Activated naive CD4-positive, alpha-beta T cell treated with Interleukin-2 at 50 U/mL for 16 hours (primary cell): ENCODE data around the gene AKT1.
"Not testable (repeated sequence)": the region's sequence is repeated elsewhere in the genome, so short reads cannot be mapped to it uniquely, and the experiment has no call there.

Source experiments
- DNase-seq: peaks from one replicate; pipeline ENCODE4 v3.0.0-alpha.2; 2020

The AKT1 gene

DNA sequence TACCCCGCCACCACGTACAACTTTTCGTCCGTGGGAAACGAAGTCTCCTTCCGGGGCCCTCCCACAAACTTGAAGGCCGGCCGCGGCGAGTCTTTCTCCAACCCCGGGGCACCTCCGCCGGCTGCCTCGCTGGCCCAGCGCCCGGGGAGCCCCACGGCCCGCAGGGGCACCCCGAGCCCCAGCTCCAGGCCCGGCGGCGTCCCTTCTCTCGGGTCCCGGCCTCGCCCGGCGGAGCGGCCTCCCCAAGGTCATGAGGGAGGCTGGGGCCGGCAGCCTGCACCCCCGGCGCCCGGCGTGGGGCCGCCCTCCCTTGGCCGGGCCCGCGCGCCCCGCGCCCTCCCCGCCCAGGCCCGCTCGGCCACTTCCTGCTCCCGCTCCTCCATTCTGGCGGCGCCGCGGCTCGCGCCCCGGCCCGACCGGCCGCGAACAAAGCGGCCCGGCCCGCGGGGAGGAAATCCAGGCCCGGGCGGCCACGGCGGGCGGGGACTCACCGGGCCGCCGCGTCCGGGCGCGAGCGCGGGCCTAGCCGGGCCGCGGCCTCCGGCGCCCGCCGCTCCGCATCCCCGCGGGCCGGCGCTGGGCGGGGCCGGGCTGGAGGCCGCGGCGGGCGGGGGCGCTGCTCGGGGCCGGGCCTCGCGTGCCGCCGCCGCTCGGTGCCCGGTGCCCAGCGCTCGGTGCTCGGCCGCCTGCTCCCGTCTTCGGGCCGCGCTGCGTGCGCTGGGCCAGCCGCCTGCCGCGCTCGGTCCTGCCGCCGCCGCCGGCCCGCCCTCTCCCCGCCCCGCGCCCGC is at the start of gene AKT1:
TSS of gene AKT1 (minus strand) at position 756 of the 788 bp plus-strand sequence. CDS start 3,105 bp downstream, outside the sequence.
- no peak for DNase-seq

DNA sequence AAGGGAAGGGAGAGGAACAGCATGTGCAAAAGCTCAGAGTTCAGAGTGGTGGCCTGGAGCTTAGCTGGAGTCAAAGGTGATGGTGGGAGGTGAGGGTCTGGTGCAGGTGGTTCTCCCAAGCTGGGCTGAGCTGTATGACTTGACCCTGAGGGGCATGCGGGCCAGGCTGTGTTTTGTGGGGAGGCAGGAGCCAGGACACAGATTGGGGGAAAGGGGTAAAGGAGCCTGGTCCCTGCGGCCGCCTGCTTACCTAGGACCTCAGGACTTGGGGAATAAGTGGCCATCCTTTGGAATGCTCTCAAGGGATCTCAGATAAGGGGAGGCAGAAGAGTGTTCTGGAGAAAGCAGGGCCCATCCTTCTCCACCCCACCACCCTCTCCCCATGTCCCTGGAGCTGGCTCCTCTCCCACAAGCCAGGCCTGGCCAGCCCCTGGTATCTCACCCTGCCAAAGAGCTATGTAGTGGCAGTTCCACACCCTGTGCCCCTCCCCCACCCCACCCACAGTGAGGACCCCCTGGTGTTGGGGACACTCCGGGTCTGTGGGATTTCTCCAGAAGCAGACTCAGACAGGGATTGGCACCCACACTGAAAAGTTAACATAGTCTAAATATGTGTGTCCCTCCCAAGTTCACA is 49.6 kb upstream of the AKT1 start:
- no peak for DNase-seq

DNA sequence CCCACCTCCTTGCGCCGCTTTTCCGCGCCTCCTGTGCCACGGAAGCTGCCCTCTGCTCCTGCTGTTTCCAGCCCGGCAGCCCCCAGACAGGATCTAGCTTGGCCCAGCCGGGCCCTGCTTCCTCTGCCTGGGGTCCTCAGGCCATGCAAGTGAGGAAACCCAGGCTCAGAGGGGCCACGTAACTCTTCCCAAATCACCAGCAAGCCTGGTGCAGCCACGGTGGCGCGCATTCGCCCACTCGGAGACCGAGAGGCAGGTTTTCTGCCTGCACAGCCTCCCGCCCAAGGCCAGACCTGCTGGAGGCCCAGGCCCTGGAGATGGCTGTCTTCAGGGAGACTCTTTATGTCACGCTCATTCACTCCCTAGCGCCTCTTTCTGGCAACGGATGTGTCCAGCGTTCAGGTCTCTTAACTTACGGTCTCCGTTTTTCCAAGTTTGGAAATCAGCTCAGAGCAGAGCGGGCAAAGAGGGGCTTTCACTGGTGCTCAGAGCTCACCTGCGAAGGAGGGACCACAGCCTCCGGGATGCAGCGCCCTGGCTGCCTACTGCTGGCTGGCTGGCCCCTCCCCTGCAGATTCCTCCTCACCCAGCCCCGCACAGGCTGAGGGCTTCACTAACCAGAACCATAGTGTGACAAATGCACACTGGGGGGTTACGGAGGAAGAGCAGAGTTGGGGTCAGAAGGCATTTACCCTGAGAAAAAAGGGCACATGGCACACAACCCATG is 48.9 kb upstream of the AKT1 start:
- no peak for DNase-seq

DNA sequence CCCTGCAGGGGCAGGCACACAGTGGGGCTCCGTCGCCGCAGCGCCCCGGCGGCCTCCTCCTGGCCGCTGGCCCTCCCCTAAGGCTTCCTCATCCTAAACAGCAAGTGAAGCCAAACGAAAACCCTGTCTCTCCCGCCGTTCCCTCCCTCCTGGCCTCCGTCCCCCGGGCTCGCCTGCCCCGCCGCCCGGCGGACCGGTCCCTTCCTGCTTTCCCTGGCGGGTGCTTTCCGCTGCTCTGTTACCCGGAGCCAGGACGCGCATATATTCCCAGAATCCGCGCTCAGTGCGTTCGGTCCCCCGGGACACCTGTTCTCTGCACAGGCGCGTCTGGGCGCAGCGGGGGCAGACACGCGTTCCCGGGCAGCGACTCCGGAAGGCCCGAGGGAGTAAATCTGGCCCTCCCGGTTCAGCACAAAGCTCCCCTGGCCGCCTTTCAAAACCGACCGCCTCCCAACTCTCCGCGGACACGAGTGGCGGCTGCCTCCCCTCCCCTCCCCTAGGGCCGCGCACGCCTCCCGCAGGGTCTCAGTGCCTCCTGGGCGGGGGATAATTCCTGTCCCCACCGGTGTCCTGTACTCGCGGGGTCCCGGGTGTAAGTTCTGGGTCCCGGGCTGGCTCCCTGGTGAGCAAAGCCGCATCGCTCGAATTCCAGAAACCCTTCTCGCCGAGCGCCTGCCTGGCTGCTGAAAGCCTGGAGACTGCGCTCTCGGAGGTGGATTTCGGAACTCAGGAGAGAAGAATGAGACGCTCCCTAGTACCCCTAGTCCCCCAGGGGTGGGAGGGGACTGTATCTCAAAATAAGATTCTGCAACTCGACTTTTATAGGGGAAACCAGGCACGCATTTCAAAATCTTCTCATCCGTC is 48.1 kb upstream of the AKT1 start:
- DNase-seq = no peak

DNA sequence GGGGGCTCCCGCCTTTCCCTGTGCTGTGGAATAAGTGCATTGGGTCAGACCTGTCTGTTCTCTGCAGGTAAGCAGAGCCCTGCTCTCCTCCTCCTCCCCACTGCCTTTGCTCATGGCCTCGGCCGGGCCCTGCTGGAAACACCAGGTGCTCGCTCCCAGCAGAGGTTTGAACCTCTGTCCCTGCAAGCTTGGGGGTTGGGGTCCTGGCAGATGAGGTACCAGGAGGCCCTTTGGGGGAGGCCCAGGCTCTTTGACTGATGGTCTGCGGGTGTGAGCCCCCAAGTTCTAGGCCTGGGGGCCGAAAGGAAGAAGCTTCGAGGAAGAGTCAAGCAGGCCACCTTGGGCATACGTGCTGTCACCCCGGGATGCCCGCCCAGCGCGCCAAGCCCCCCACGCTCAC is 47.5 kb upstream of the AKT1 start:
- no peak for DNase-seq

DNA sequence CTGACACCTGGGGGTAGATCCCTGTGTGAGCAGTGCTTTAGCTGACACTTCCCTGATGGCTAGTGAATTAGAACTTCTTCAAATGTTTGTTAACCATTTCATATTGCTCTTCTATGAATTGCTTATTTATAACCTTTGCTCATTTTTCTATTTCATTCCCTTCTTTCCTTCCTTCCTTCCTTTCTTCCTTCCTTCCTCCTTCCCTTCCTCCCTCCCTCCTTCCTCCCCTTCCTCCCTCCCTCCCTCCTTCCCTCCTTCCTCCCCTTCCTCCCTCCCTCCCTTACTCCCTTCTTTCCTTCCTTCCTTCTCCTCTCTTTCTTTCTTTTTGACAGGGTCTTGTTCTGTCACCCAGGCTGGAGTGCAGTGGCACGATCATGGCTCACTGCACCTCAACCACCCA is 46.2 kb upstream of the AKT1 start:
- no peak for DNase-seq

DNA sequence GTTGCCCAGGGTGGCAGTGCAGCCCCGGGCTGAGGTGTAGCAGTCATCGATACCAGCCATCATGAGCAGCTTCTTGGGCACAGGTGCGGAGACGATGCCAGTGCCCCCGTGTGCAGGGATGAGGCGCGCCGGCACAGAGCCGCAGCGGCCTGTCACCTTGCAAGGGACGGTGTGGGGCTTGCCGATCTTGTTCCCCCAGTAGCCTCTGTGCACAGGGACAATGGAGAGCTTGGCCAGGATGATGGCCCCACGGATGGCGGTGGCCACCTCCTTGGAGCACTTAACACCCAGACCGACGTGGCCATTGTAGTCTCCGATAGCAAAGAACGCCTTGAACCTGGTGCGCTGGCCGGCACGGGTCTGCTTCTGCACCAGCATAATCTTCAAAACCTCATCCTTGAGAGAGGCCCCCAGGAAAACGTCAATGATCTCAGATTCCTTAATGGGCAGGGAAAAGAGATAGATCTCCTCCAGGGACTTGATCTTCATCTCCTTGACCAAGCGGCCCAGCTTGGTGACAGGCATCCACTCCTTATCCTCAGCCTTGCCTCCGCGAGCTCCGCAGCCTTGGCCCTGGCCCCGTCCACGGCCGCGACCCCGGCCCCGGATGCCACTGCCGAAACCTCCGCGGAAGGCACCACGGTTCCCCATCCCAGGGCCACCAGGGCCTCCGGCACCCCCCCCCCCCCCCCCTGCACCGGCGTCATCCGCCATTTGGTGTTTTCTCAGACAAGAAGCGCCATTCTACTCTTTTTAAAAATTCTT is 40.8 kb upstream of the AKT1 start:
- not testable (repeated sequence) for DNase-seq

DNA sequence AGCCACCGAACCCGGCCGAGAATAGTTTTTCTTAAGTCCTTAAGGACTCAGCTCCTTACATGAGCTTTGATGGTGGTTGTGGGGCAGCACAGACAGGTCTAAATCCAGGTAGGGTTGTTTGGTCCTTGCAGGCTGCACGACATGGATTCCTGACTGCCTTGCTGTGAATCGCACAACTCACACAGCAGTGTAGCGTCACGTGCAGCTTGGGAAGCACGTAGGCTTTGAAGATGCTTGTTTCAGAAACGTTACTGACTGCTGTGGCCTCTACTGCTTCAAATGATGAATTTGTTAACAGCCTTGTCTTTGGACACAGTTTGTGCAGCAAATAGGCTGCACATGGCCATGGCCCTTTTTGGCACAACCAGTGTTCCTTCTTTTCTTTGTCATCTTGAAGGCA is 35.2 kb upstream of the AKT1 start:
- no peak for DNase-seq

DNA sequence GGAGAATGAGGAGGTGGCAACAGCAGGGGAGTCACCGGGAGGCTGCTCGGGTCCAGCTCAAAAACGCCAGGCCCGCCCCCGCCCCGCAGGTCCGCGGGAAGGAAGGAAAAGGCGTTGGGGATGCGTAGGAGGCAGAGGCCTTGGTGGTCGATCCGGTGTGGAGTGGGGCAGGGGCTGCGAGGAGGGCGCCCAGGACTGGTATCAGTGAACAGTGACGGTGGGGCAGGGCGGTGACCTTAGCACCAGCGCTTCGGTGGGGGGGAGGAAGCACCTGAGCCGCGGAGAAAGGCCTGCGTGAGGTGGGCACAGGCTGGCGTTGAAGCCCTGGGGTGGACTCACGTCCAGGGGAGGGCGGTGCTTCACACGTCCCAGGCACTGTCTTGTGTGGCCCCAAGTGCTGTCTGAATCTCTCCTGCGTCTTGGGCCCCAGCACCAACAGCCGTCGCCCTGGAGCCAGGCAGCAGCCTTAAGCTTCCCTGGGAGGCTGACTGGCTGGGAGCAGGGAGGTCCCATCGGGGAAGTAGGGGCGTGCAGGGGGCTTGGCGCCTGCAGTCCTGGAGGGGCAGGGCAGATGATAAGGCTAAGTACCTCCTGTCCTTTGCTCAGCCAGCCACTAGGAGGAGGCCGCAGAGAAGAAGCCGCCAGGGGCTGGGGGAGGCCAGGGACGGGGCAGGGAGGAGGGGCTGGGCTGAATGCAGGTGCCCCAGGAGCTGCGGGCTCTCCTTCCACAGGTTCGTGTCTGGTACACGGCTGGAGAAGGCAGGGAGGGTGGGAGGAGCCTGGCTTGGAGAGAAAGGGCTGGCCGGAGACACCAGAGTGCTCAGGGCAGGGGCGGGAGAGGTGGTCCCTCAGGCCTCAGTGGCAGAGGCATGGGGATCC is 31.9 kb upstream of the AKT1 start:
- peak; percentile 66 for DNase-seq

DNA sequence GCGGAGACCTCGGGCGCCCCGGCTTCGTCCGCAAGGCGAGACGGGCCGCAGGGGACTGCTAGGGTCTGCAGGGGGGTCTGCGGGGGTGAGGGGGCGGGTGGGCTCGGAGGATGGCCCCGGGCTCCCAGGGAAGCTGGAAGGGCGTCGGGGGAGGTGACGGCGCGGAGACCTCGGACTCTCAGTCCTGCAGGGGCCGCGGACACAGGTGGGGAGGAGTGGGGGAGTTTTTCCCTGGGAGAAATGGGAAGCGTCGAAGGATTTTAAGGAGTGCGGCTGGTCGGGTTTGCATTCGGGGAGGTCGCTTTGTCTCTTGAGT is 31.3 kb upstream of the AKT1 start:
- DNase-seq = no peak

DNA sequence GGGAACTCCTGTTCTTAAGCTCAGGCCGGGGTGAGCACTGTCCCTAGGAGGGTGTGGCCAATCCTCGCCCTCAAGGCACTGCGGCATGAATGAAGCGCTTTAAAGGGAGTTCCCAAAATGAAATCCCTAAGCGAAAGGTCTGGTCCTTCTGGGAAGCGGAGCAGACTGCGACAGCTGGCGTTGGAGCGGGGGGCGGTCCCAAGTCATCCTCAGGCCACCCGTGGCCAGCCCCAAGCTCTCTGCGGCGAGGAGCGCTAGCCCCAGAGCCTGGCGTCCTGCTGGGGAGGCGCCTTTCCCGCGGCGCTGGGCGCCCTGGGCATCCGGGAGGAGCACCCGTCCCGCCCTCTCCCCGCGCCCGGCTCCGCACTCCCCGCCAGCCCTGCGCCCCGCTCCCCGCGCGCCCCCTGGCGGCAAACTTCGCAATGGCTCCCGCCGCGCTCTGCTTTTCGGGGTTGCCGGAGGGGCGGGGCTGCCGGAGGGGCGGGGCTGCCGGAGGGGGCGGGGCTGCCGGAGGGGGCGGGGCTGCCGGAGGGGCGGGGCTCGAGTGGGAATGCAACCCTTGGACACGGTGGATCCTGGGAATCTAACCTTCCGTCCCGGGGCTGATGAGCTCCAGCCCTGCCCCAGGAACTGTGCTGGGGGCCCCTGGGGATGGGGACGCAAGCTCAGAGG is 30.8 kb upstream of the AKT1 start:
- peak; percentile 95 for DNase-seq

DNA sequence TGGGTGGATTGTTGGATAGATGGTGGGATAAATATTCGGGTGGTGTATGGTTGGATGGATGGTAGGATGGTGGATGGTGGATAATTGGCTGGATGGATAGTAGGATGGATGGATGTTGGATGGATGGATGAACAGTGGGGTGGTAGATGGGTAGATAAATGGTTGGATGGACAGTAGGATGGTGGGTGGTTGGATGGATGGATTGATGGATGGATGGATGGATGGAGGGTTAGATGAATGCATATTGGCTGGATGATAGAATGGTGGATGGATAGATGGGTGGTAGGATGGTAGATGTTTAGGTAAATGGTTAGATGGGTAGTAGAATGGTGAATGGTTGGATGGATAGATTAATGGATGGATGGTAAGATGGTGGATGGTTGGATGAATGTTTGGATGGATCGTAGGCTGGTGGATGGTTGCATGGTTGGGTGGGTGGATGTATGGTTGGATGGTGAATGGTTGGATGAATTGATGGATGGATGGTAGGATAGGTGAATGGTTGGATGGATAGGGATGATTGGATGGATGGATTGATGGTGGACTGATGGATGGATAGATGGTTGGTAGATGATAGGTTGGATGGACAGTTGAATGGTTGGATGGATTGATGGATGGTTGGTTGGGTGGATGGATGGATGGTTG is 28.9 kb upstream of the AKT1 start:
- DNase-seq = no peak

DNA sequence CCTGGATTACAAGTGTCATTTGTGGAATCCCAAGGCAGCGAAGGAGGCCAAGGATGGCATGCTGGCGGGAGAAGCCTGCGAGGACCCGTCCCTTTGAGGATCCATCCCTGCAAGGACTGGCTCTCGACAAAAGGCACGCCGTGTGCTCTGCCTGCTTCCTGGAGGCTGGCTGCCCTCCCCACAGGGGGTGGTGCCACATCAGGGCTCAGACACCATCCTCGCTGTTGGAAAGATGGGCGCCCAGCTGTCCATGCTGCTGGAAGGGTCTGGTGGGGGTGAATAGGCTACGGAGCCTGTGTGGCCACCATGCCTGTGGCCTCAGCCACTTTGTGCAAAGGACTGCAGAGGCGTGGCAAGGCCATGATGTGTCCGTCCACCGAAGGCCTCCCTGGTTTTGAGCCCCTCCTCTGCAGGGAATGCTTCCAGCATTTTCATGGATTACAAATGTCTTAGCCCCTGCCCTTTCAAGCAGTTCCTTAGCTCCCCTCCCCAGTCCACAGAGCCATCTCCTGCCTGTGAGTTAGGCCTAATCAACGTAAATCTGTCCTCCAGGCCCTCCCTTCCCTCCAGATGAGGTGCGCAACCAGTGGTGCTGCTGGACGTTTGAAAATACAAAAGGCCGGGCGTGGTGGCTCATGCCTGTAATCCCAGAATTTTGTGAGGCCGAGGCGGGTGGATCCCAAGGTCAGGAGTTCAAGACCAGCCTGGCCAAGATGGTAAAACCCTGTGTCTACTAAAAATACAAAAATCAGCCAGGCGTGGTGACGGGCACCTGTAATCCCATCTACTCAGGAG is 27.5 kb upstream of the AKT1 start:
- DNase-seq = no peak

DNA sequence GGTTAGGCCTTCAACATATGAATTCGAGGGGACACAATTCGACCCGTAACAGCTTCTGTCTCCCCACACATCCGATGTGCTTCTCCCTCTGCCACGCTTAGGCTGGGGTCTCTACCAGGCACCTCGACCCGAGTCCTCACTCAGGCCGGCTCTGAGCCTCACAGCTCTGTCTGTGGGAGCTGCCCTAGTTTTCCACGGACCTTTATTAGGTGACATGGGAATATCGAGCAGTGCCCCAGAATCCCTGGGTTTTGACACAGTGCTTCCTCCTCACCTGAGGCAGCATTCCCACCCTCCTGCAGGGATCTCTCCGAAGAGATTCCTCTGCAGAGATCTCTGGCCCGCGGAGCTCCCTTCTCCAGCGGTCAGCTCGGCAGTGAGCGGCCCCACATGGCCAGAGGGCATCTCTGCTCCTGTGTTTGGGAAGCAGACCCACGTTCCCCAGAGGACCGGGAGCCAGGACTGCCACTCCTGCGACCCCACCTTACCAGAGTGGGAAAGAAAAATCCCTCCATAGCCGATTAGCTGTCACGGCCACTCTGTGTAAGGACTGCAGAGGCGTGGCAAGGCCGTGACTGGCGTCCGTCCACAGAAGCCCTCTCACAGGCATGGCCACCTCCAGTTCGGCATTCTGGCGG is 26.5 kb upstream of the AKT1 start:
- DNase-seq = no peak

DNA sequence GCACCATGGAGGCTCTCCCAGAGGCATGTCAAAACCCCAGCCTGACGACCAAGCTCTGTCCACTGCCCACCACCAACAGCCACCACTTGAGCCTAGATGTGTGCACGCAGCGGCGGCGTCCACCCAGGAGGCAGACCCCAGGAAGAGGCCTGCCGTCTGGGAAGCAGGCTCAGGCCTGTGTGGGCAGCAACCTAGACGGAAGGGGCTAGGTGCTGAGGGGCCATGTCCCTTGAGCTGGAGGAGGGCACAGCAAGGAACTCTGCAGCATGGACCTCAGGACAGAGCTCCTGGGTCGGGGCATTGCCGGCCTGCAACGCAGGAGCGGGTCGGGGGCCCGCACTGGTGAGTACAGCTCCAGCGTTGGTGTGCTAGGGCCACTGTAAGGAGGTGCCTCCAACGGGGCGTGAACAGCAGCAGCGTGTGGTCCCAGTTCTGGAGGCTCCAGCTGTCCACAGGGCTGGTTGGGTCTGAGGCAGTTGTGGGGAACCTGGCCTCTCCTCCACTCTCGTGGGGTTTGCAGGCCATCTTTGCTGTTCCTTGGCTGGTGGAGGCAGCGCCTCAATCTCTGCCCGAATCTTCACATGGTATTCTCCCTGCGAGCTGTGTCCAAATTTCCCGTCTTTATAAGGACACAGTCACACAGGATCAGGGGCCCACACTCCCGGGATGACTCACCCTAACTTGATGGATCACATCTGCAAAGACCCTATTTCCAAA is 25.8 kb upstream of the AKT1 start:
- DNase-seq = no peak

DNA sequence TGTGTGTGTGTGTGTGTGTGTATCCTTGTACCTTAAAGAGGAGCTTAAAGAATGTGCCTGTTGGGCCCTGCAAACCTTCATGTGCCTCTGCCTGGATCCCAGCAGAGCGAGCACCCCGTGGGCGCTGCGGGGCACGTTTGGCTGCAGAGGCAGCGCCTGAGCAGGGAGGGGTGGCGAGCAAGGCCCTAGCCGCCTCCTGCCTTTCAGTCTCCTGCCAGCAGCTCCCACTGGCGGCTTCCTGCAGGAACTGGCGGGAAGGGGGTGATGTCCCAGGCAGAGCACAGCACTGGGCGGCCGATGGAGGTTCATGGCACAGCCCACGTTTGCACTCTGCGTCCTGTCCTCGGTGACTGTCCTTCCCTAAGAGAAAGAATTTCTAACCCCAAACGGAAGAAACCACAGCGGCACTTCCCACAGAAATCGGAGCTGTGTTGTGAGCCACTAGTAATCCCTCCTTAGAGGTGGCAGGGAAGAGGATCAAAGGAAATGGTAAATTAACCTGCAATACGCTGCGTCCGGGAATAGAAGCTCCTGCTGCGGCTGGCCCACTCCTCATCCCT is 25.2 kb upstream of the AKT1 start:
- DNase-seq = no peak

DNA sequence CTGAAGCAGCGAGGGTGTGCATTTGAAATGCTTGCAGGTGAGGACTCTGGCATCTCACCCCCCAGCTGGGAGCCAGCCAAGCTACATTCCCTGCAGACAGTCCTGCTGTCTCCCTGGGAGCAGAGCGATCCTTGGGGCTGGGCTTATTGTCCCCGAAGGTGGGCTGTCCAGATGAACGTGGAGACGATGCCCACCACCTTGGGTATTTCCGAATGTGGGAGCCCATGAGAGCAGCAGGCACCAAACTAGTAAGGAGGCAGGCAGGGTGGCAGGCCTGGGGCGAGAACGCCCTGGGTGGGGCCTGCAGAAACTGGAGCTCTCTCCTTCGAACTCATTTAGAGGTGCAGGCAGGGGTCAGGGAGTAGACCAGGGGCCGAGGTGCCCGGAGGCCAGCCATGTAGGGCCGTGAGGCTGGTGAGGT is 23.8 kb upstream of the AKT1 start:
- no peak for DNase-seq

DNA sequence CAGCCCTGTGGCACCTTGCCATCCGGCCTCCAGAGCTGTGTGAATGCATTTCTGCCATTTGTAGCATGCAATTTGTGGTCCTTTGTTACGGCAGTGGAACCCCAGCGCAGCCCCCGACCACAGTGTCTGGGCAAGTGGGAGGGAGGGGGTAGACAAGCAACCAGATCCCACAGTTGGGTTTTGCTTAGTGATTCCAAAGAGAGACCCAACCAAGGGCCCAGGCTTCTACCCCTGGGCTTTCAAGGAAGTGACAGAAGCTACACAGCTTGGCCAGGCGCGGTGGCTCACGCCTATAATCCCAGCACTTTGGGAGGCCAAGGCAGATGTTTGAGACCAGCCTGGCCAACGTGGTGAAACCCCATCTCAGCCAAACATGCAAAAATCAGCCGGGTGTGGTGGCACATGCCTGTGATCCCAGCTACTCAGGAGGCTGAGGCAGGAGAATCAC is 23.2 kb upstream of the AKT1 start:
- no peak for DNase-seq
